Amniotic epithelial cell (primary cell): ENCODE results near the gene AAMDC.
A peak's percentile ranks its signal among the peaks of the same experiment; 100 is the strongest.
"Not testable (repeated sequence)": the region's sequence is repeated elsewhere in the genome, so short reads cannot be mapped to it uniquely, and the experiment has no call there.

Experiments used
- DNase-seq: peaks from one replicate; pipeline ENCODE4 v3.0.0-alpha.2; 2010; ENCODE audit warnings: low read depth

Gene AAMDC

DNA sequence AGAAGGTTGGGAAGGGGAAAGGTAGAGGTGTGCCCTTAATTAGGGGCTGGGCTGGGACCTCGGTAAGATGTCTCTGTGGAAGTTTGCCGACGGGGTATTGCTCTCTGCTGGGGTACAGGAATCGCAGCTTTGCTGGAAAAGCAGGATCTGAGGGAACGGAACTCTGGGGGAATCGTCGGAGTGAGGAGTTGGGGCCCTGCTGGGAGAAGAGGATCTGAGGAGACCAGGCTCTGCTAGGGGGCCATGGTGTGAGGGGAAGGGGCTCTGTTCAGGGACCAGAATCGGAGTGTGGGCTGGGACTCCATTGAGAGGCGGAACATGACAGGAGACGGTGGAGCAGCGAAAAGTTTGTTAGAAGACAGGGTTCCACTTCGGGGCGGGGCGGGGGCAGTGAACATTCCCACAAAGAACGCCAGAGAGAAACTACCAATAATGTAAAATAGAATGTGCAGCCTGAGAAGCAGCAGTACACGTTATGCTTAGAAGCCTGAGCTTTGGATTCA, 456 bp downstream of the AAMDC start:
- DNase-seq: peak; percentile 19

DNA sequence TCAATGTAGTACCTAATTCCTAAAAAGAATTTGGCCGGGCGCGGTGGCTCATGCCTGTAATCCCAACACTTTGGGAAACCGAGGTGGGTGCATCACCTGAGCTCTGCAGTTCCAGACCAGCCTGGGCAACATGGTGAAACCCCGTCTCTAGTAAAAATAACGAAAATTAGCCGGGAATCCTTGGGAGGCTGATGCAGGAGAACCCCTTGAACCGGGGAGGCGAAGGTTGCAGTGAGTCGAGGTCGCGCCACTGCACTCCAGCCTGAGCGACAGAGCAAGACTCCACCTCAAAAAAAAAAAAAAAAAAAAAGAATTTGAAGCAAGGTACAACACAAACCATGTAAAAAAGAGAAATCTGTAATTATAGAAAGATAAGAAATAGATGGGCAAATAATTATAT, 1.2 kb downstream of the AAMDC start:
- not testable (repeated sequence) for DNase-seq

DNA sequence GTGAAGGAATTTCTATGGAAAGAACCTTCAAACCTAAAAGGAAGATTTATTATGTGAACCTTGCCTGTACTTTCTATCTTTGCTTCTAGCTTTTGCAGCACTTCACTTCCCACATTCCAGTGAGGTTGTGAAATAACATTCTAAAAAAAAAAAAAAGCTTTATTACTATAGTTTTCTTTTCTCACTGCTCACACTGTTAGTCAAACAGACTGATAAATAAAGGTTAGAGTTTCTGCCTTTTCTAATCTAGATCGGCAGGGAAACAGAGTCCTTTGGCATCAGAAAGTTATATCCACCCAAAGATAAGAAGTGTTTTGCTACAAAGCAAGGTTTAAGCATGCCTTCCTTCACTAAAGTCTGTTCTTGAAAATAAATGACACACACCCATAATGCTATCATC, 2.8 kb downstream of the AAMDC start:
- DNase-seq: peak; percentile 85

- no peak for DNase-seq
These were observed 8.0 kb downstream of the AAMDC start for GRCh38 chr11:77828926-77829325.

DNA sequence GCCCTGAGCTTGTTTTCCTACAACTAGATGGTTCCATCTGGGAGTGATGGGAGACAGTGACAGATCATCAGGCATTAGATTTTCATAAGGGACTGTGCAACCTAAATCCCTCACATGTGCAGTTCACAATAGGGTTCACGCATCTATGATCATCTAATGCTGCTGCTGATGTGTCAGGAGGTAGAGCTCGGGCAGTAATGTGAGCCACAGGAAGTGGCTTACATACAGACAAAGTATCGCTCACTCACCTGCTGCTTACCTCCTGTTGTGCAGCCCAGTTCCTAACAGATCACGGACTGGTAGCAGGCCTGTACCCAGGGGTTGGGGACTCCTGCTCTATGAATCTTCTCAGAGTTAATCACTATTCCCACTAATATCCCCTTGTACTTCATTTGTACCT, 12.4 kb downstream of the AAMDC start:
- DNase-seq: no peak

- DNase-seq: peak; percentile 44
These were observed 21.6 kb downstream of the AAMDC start for GRCh38 chr11:77842441-77843121.

GRCh38 chr11:77843700-77844099, 22.8 kb downstream of the AAMDC start:
- DNase-seq: not testable (repeated sequence)

DNA sequence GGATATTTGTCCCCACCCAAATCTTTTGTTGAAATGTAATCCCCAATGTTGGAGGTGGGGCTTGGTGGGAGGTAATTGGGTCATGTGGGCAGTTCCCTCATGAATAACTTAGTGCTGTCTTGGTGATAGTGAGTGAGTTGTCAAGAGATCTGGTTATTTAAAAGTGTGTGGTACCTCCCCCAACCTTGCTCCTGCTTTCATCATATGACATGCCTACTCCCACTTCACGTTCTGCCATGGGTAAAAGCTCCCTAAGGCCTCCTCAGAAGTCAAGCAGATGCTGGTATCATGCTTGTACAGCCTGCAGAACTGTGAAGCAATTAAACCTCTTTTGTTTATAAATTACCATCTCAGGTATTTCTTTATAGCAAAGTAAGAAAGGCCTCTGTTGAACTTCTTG, 30.6 kb downstream of the AAMDC start:
- peak; percentile 37 for DNase-seq

GRCh38 chr11:77854838-77855237, 33.9 kb downstream of the AAMDC start:
- DNase-seq: no peak

DNA sequence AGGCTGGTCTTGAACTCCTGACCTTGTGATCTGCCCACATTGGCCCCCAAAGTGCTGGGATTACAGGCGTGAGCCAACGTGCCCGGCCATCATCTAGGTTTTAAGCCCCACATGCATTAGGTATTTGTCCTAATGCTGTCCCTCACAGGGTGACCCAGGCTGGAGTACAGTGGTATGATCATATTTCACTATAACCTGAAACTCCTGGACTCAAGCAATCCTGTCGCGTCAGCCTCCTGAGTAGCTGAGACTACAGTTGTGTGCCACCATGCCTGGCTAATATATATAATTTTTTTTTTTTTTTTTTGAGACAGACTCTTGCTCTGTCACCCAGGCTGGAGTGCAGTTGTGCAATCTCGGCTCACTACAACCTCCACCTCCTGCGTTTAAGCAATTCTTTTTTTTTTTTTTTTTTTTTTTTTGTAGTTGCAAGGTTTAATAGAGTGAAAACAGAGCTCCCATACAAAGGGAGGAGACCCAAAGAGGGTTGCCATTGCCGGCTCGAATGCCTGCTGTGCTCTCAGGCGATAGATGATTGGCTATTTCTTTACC, 37.0 kb downstream of the AAMDC start:
- DNase-seq: not testable (repeated sequence)

DNA sequence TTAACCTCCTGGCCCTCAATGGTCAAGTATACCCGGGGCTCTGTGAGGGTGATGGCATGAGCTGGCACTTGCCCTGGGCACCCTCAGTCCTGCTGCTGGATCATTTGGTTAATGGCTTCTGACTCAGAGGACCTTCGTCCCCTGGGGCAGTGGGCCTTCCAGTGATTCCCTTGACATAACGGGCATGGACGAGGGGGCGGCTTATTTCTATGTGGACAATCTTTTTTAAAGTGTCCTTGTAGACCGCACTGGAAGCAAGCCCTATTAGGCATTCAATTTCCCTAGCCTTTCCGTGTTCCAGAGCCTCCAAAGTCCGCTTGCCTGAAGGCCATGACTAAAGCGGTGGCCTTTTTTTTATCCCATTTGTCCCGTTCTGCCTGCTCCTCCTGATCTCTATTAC, 40.5 kb downstream of the AAMDC start:
- not testable (repeated sequence) for DNase-seq

- DNase-seq: peak; percentile 20
These were observed 44.9 kb downstream of the AAMDC start for GRCh38 chr11:77865805-77866204.

GRCh38 chr11:77866336-77866735, 45.4 kb downstream of the AAMDC start:
- no peak for DNase-seq

- DNase-seq: no peak
These were observed 47.8 kb downstream of the AAMDC start for GRCh38 chr11:77868744-77869143.

- no peak for DNase-seq
These were observed 50.9 kb downstream of the AAMDC start for GRCh38 chr11:77871855-77872254.

- DNase-seq: no peak
These were observed 52.4 kb downstream of the AAMDC start for GRCh38 chr11:77873345-77873744.

GRCh38 chr11:77874206-77874605, 53.3 kb downstream of the AAMDC start:
- no peak for DNase-seq

DNA sequence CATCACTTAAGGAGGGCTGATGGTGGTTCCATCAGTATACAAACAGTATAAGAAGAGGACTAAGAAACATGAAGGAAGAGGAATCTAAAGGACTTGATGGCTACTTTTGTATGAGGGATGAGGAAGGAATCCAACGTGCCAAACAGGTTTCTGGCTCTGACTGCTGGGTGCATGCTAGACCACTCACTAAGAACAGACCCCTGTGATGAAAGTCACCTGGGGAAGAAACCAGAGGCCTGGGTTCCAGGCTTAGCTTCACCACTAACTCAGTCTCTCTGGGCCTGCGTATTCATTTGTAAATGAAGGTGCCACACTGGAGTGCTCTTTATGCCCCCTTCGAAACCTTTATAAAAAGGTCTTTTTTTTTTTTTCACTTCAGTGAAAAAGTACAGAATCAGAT, 55.1 kb downstream of the AAMDC start:
- DNase-seq: no peak

DNA sequence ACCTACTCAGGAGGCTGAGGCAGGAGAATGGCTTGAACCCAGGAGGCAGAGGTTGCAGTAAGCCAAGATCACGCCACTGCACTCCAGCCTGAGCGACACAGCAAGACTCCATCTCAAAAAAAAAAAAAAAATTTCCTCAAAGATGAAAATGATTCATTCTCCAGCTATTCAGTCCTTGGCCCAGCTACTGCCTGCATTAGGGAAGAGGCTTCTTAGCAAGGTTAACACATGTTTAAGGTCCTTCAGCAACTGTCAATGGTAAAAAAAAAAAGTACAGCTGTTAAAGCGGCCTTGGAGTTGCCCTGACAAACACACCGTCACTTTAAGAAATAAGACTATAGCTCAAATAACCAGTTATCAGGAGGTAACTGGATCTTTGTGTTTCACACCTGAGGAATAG, 57.3 kb downstream of the AAMDC start:
- DNase-seq: peak; percentile 87

DNA sequence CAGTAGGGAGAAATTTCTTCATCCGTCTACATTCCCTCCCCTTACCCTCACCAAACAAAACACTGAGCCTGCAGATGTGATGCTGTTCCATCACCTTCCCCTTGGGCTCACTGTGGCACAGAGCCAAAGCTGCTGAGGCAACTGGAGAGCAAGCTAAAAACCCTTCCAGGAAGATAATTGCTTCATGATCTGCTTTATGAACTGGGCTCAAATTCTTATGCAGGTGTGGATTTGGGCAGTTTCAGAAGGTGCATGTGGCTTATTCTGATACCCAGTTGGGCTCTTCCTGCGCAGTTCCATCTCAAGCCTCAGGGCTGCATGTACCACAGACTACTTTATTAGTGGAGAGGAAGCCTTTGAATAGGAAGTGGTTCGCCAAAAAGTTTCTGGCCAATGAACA, 58.3 kb downstream of the AAMDC start:
- peak; percentile 29 for DNase-seq

GRCh38 chr11:77882396-77882795, 61.5 kb downstream of the AAMDC start:
- no peak for DNase-seq

- DNase-seq: peak; percentile 81
These were observed 62.8 kb downstream of the AAMDC start for GRCh38 chr11:77883775-77884174.

- DNase-seq: peak; percentile 97
These were observed 63.4 kb downstream of the AAMDC start for GRCh38 chr11:77884186-77884828.

DNA sequence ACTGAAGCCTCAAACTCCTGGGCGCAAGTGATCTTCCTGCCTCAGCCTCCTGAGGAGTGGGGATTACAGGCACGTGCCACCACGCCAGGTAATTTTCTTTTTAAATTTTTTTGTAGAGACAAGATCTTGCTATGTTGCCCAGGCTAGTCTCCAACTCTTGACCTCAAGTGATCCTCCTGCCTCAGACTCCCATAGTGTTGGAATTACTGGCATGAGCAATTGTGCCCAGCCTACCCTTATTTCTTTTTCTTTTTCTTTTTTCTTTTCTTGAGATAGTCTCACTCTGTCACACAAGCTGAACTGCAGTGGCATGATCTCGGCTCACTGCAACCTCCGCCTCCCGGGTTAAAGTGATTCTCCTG, 63.9 kb downstream of the AAMDC start:
- no peak for DNase-seq
